K562 treated with DMSO at 1 percent for 4 hours (cell line): ENCODE data around the gene DYNC2I2. TPM values are rescaled to one million over a fixed set of nuclear protein-coding genes. Genes with fewer than 3 reads are reported as not detected.

Source experiments
- total RNA-seq: library from RNA; unstranded; fragments of 300-600 nt; gene quantifications from 2 replicates; pipeline ENCODE4 v1.2.3, GENCODE V29; 2022; ENCODE audit not compliant: insufficient read depth

Gene DYNC2I2
- total RNA-seq: 153 and 184 TPM in 2 replicates

DNA sequence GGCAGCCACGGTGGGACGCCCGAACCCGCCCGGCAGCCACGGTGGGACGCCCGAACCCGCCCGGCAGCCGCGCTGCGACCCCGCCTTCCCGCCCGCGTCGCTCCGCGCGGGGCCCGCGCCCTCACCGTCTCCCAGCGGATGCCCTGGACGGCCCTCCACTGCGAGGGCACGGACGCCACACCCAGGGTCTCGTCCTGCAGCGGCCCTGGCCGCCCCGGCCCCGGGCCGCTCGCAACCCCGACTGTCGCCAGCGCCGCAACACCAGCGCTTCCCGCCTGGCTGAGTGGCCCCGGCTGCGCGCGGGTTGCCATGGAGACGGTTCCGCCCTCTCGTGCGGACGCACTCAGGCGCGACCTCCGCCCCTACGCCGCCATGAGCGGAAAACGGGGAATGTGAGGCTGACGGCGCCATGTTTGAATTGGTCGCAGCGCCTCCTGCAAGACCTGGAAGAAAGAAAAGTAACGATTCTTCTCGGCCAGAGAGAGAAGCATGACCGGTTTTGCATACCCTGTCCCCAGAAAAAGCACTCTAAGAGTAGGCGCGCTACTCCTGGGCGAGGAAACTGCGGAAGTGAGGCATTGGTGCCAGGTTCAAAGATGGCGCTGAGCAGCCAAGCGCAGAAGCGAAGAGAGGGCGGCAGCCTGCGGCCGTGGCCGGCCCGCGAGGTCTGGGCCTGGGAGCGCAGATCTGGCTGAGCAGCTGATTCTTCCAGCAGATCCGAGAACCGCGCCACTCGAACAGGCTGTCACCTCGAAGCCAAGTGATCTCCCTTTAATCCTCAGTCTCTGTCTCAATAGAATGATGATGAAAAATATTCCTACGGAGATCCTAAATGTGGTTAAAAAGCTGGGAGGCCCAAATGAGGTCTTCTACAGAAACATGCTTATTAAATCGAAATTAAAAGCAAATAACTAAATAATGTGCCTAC is at the start of gene DYNC2I2:
Gene DYNC2I2, minus strand, starts transcription at position 432 of the 928 bp plus-strand sequence. Its CDS starts 121 bp downstream, at position 311.

GRCh38 chr9:128702445-128702948 is 45.9 kb upstream of the DYNC2I2 start, which contains the start of gene PKN3:
Gene PKN3, plus strand, starts transcription at chr9:128702503. Its CDS starts 413 bp downstream, at chr9:128702916.

DNA sequence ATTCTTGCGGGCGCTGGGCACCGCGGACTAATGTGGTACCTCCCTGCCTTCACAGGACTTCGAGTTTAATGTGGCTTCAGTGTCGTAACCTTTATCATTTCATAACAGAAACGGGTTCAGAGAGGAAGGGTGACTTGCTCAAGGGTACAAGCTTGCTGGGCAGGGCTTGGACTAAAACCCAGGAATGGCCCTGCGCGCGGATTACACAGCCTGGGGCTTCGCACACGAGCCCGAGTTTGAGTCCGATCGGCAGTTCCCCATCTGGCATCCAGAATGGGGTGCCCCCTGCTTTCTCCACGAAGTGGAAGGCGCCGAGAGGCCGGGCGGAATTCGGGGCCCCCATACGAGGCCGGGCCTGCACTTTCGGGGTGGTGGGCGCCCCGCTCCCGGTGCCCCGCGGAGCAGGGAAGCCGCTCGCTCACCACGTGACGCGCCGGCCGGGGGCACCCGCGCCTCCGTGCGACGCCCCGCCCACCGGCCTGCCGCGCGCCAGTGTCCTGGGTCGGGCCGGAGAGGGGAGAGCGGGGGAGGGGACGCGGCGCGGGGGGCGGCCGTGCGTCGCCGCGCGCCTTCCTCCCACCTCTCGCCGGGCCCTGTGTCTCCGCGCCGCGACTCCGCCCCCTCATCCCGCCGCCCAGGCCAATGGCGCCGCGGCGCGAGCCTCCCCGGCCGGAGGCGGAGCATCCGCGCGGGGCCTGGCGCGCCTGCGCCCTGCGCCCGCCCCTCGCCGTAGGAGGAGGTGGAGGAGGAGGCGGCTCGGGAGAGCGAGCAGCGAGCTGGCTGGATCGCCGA is 32.0 kb upstream of the DYNC2I2 start, which contains the start of gene SET:
Gene SET, plus strand, starts transcription at position 722 of the 792 bp plus-strand sequence. CDS start 361 bp downstream, outside the sequence.

Other genes starting within 250 kb of the DYNC2I2 start
- 33.3 and 41.6 TPM in 2 replicates for gene CERCAM, start 236.0 kb downstream of the DYNC2I2 start, total RNA-seq
- gene ODF2, start 200.8 kb downstream of the DYNC2I2 start, total RNA-seq: 37.4 and 41.5 TPM in 2 replicates
- gene GLE1, start 152.1 kb downstream of the DYNC2I2 start, total RNA-seq: 29.2 and 29.9 TPM in 2 replicates
- 29.3 and 36.5 TPM in 2 replicates for gene SPTAN1, start 104.3 kb downstream of the DYNC2I2 start, total RNA-seq
- 334 and 357 TPM in 2 replicates for gene SET, start 32.4 kb upstream of the DYNC2I2 start, total RNA-seq
- 27.3 and 31.8 TPM in 2 replicates for gene PKN3, start 45.7 kb upstream of the DYNC2I2 start, total RNA-seq
- gene ZDHHC12, start 67.3 kb upstream of the DYNC2I2 start, total RNA-seq: 41.6 and 41.9 TPM in 2 replicates
- 34.0 and 39.0 TPM in 2 replicates for gene ZER1, start 115.1 kb upstream of the DYNC2I2 start, total RNA-seq
- gene TBC1D13, start 130.4 kb upstream of the DYNC2I2 start, total RNA-seq: 33.3 and 37.7 TPM in 2 replicates
- gene ENDOG, start 161.7 kb upstream of the DYNC2I2 start, total RNA-seq: 143 and 152 TPM in 2 replicates
- gene SPOUT1, start 172.9 kb upstream of the DYNC2I2 start, total RNA-seq: 18.9 and 19.7 TPM in 2 replicates
- gene KYAT1, start 225.1 kb upstream of the DYNC2I2 start, total RNA-seq: 15.4 and 16.1 TPM in 2 replicates
- 28.7 and 39.4 TPM in 2 replicates for gene LRRC8A, start 225.3 kb upstream of the DYNC2I2 start, total RNA-seq